ENCODE results near the gene UGT1A1.

GRCh38 chr2:233819884-233820773 is 60.1 kb downstream of the UGT1A1 start:
- no peak for TF ChIP-seq ARNT2 (CRISPR knock-in tag; IDR thresholded peaks at IDR 0.05; ENCODE audit: low read depth)
- TF ChIP-seq, protein P1, sequence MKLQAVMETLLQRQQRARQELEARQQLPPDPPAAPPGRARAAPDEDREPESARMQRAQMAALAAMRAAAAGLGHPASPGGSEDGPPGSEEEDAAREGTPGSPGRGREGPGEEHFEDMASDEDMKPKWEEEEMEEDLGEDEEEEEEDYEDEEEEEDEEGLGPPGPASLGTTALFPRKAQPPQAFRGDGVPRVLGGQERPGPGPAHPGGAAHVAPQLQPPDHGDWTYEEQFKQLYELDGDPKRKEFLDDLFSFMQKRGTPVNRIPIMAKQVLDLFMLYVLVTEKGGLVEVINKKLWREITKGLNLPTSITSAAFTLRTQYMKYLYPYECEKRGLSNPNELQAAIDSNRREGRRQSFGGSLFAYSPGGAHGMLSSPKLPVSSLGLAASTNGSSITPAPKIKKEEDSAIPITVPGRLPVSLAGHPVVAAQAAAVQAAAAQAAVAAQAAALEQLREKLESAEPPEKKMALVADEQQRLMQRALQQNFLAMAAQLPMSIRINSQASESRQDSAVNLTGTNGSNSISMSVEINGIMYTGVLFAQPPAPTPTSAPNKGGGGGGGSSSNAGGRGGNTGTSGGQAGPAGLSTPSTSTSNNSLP (IDR thresholded peaks at IDR 0.05; ENCODE audit: low read depth, low read length), result no peak
- no peak for TF ChIP-seq EP300 (IDR thresholded peaks at IDR 0.05; ENCODE audit: low read depth in 2 of 2, low read length in 2 of 2)
- TF ChIP-seq EP300 (CRISPR knock-in tag; IDR thresholded peaks at IDR 0.05; ENCODE audit: borderline replicate concordance), result no peak
